Measurements from ENCODE around the gene TBC1D14.

TBC1D14 gene

DNA sequence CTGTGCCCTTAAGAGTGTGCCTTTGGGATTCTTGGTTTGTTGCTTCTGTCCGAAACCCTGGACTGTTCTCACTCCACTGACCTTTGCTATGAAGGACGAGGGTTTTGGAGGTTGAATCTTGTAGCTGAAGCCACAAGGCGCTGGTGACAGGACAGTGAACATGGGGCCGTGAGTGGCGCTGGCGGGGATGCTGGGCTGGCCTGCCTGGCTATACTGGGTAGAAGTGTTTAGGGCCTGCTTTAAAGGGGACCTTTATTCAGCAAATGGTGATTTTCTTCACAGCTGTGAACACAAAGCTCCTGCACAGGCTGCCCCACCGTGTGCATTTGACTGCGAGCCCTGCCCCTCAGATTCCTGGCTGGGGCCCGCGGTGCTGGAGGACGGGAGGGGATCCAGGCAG lies 106.5 kb downstream of the TBC1D14 start:
- TF ChIP-seq, protein P1, sequence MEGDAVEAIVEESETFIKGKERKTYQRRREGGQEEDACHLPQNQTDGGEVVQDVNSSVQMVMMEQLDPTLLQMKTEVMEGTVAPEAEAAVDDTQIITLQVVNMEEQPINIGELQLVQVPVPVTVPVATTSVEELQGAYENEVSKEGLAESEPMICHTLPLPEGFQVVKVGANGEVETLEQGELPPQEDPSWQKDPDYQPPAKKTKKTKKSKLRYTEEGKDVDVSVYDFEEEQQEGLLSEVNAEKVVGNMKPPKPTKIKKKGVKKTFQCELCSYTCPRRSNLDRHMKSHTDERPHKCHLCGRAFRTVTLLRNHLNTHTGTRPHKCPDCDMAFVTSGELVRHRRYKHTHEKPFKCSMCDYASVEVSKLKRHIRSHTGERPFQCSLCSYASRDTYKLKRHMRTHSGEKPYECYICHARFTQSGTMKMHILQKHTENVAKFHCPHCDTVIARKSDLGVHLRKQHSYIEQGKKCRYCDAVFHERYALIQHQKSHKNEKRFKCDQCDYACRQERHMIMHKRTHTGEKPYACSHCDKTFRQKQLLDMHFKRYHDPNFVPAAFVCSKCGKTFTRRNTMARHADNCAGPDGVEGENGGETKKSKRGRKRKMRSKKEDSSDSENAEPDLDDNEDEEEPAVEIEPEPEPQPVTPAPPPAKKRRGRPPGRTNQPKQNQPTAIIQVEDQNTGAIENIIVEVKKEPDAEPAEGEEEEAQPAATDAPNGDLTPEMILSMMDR (conservative IDR thresholded peaks at IDR 0.05), result no peak
- no peak for TF ChIP-seq ZFX (IDR thresholded peaks at IDR 0.05)
- H3K27ac ChIP-seq, result no peak overlapping the region

DNA sequence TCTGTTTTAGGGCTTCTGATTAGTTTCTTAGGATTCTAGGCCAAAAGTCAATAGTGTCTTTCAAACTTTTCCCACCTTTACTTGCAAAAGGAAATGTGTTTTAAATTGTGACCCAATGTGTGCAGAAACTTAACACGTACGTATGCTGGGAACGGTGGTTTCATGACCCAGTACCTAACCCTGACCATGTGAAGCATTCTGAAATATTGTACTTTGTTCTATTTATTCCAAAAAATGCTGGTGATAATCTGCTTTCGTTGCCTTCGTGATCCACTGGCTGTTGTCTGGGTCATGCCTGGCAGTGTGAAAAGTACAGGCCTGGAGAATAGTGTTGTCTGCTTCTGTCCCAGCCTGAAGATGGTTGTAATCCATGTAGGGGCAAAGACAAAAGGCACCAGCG lies 106.9 kb downstream of the TBC1D14 start:
- H3K27ac ChIP-seq, result no peak overlapping the region
- no peak for TF ChIP-seq ZFX (IDR thresholded peaks at IDR 0.05)
- TF ChIP-seq, protein P1 (conservative IDR thresholded peaks at IDR 0.05), result no peak

DNA sequence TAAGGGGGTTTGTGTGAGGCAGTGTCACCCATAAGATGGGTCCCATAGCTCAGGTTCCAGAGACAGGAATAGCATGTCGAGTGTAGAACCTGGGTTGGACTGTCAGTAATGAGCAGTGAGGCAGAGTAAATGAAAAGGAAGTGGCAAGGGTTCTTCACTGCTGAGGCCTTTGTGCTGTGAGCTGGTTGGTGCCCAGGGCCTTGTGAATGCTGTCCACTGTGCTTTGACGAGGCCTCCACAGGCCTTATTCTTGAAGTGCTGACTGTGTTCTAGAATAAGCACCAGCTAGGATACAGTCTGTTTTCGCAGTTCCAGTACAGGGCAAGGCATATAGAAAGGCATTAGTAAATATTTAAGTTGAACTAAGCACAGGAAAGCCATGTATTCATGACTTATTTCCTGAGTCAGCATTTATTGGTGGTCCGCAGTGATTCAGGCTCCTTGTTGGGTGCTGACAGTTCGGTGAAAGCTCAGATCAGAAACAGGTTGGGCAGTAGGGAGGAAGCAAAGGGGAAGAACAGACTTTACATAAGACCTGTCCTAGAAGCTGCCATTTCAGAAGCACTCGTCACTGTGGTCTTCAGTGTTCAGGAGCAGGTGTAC lies 107.9 kb downstream of the TBC1D14 start:
- TF ChIP-seq ZFX (IDR thresholded peaks at IDR 0.05), result no peak
- TF ChIP-seq, protein P1 (conservative IDR thresholded peaks at IDR 0.05), result no peak
- no peak overlapping the region for H3K27ac ChIP-seq

DNA sequence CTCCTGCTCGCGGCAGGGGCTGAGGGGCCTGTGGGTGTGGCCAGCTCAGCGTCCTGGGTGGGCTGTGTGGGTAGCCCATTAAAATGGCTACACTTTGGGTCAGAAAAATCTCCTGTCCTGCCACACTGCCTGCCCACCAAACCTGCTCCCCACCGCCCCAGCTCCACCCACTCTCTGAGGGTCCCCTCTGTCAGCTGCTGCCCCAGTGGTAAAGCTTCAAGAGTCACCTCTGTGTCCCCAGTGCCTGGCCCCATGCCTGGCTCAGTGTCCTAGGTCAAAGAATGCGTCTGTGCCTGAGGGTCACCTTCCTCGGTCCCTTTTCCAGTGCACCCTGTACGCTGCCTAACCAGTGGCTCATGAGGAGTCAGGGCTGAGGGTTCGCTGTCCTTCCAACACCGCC lies 108.7 kb downstream of the TBC1D14 start:
- no peak overlapping the region for H3K27ac ChIP-seq
- TF ChIP-seq, protein P1 (conservative IDR thresholded peaks at IDR 0.05), result no peak
- TF ChIP-seq ZFX (IDR thresholded peaks at IDR 0.05), result no peak

DNA sequence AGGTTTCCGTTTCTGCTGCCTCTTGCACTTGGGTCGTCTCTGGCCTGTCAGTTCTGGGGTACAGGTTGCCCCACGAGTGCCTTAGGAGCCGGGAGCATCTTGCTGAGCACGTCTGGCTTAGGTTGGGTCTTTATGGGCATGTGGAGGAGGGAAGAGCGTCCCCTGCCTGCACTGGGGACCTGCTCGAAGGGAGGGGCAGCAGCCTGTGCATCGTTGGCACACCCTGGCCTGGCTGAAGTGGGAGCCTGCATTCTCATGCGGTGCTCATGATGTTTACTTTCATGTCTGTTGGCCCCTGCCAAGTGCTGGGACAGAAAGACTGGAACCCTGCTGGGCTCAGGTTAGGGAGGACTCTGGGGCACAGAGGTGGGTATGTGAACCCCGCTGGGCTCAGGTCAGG lies 109.7 kb downstream of the TBC1D14 start:
- TF ChIP-seq, protein P1 (conservative IDR thresholded peaks at IDR 0.05), result no peak
- TF ChIP-seq ZFX (IDR thresholded peaks at IDR 0.05), result no peak
- no peak overlapping the region for H3K27ac ChIP-seq

DNA sequence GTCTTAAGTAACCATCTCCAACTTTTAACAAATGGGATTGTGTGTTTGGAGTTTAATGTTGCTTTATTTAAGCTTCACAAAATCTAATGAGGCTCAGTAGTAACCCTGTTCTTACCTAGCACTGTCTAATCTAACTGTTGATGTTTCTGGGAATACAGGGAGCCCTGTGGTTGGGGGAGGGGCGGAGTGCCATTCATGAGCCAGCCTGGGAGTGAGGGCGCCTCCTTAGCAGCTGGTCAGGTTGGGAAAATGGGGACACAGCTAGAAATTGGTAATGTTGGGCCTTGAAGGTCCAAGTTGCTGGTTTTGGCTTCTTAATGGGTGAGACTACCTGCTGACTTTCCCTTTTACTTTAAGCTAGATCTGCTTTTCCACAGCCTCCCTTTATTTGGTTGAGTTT lies 110.7 kb downstream of the TBC1D14 start:
- no peak overlapping the region for H3K27ac ChIP-seq
- TF ChIP-seq, protein P1 (conservative IDR thresholded peaks at IDR 0.05), result no peak
- TF ChIP-seq ZFX (IDR thresholded peaks at IDR 0.05), result no peak

DNA sequence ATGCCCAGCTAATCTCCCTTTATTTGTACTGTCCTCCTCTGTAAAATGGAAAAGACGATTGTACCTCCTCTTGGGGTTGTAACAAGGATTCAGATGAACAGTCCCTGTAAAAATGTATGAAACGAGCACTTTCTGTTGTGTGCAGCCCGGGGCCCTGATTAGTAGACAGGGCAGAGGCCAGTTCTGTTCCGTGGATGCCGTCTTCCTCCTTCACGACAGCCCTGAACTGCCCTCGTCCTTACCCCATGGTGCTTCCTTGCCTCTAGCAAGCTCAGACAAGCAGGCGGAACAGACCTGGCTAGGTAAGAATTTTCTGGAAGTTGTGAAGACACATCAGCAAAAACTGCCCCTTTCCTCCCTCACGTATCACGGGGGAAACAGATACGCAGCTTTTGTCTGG lies 111.2 kb downstream of the TBC1D14 start:
- H3K27ac ChIP-seq, result no peak overlapping the region
- TF ChIP-seq, protein P1 (conservative IDR thresholded peaks at IDR 0.05), result no peak
- TF ChIP-seq ZFX (IDR thresholded peaks at IDR 0.05), result no peak
